A673 (cell line): ENCODE measurements around the gene SLC2A6.

Source experiments
- CTCF ChIP-seq: fragments of 300-800, 200-600 bp; sonication (generic); conservative IDR thresholded peaks from 2 replicates; pipeline ENCODE4 v1.5.1; 2017; ENCODE audit warnings: low read depth, mild to moderate bottlenecking, antibody characterized with exemption, low read length, moderate library complexity, mixed read lengths
- EZH2 ChIP-seq: fragments of 200-600 bp; sonication (generic); IDR thresholded peaks from 2 replicates; pipeline ENCODE4 v1.6.1; 2017; ENCODE audit warnings: borderline replicate concordance, low read depth, mild to moderate bottlenecking, mixed read lengths, antibody characterized with exemption, low read length; ENCODE audit not compliant: poor library complexity, severe bottlenecking

GRCh38 chr9:133492061-133493021, 13.4 kb upstream of the SLC2A6 start:
- TF ChIP-seq CTCF (no peak), EZH2 (no peak)
